GM19193 (cell line): Measurements from ENCODE around the gene CENPP.

ENCODE experiments used
- POLR2A ChIP-seq: IDR thresholded peaks from 4 replicates; pipeline ENCODE4 v1.6.1; 2011; ENCODE audit not compliant: insufficient read depth, insufficient read length; ENCODE audit errors: extremely low read depth

The CENPP gene

DNA sequence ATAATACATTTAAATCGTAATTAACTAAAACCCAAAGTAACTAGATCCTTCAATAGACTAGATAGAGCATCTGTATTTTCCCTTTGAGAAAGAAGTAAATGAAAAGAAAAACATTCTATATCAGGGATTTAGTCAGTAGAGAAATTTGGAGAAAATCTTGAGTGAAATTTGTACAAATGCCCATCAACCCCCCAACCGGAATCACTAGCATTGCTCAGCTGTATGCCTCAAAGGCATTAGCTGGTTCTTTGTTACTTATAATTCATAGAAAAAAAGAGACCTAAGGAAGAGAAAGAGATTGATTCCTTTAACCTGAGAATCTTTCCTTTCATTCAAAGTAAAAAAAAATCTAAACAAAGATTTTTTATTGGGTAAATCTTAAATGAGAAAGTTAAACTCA, 97.9 kb downstream of the CENPP start:
- TF ChIP-seq POLR2A: no peak

- no peak for TF ChIP-seq POLR2A
Observed at GRCh38 chr9:92424340-92424739, 98.6 kb downstream of the CENPP start, which contains the start of gene OMD. Gene OMD, minus strand, starts transcription at chr9:92424471. Its CDS starts 6,913 bp downstream, at chr9:92417558.

GRCh38 chr9:92425474-92425873, 99.7 kb downstream of the CENPP start:
- no peak for TF ChIP-seq POLR2A

- no peak for TF ChIP-seq POLR2A
Observed at GRCh38 chr9:92426501-92427145, 100.9 kb downstream of the CENPP start.

DNA sequence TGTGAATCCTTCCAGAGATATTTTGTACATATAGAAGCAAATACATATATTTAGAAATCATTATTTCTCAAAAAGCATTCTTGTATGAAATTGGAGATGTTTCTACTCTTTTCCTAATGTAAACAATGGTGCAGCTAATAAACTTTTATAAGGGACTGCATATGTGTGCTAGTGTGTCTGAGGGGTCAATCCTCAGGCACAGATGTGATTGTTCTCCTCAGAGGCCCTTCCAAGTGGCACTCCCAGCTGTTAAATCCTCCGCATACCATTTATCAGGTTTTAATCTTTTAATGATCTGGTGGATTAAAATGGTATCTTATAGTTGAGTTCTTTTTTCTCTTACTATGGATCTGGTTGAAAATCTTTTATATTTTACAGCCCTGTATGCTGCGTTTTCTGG, 104.1 kb downstream of the CENPP start:
- TF ChIP-seq POLR2A: no peak

- no peak for TF ChIP-seq POLR2A
Observed at GRCh38 chr9:92432350-92432749, 106.6 kb downstream of the CENPP start.

GRCh38 chr9:92432972-92433548, 107.3 kb downstream of the CENPP start:
- TF ChIP-seq POLR2A: no peak

- TF ChIP-seq POLR2A: no peak
Observed at GRCh38 chr9:92435263-92435662, 109.5 kb downstream of the CENPP start.

- no peak for TF ChIP-seq POLR2A
Observed at GRCh38 chr9:92438900-92439526, 113.3 kb downstream of the CENPP start.

GRCh38 chr9:92439921-92440750, 114.4 kb downstream of the CENPP start:
- TF ChIP-seq POLR2A: no peak

- no peak for TF ChIP-seq POLR2A
Observed at GRCh38 chr9:92440751-92441046, 114.9 kb downstream of the CENPP start.

DNA sequence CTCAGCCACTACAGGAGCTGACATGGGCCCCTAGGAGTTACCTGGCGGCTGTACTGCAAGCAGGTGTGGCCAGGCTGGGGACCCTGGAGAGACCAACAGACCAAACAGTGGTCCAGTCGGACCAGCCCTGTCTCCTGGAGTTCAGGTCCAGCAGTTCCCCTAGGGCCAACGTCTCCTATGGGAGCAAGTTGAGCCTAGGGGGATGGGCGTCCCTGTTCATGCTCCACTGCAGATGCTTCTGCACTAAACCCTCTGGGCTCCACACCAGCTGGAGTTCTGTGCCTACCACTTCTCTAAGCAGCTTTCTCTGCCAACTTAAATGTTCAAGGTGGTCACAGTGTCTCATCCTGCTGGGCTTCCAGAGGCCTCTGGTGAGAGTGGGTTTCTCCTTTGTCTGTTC, 119.1 kb downstream of the CENPP start:
- no peak for TF ChIP-seq POLR2A

DNA sequence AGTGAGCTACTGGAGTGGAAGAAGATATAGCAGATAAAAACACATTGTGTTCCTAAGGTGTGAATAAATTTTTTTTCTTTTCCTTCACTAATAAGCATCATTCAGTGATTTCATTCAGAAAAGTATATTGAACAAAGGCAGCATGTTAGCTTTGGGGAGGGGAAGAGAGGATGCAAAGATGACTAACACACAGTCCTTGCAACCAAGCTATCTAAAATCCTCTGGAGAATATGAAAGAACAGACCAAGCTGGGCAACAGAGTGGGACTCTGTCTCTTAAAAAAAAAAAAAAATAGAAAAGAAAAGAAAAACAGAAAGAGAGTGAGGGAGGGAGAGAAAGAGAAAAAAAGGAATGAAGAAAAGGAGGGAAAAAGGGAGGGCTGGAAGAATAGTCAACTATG, 120.8 kb downstream of the CENPP start:
- TF ChIP-seq POLR2A: no peak

GRCh38 chr9:92455217-92455616, 129.5 kb downstream of the CENPP start:
- TF ChIP-seq POLR2A: no peak

DNA sequence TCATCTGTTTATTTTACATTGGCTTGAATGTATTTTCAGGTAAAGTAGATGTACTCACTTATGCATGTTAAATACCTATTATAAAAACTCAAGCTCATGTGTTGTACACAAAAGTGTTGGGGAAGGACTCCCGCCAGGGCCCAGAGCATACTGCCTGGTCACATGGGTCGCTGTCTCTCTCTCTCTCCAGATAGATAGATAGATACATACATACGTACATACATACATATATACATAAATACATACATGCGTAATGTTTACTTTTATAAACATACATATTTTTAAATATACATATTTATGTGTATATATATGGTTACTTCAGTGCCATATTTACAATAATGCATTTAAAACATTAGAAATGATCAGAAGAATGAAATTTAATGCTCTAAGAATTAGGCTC, 131.8 kb downstream of the CENPP start:
- no peak for TF ChIP-seq POLR2A
